SK-N-SH (cell line): ENCODE measurements around the gene EPHB2.

Experiments
- CTCF ChIP-seq: fragments of 200-600 bp; sonication (generic); IDR thresholded peaks from 2 replicates; pipeline ENCODE4 v1.6.1; 2017; ENCODE audit warnings: antibody characterized with exemption, mild to moderate bottlenecking, moderate library complexity
- EZH2phosphoT487 ChIP-seq: fragments of 200-600 bp; sonication (generic); IDR thresholded peaks from 2 replicates; pipeline ENCODE4 v1.6.1; 2017; ENCODE audit warnings: low read depth, mixed run types, mild to moderate bottlenecking, antibody characterized with exemption, moderate library complexity, borderline replicate concordance
- MEF2A ChIP-seq: IDR thresholded peaks from 2 replicates; pipeline ENCODE4 v1.4.0; 2012; ENCODE audit warnings: low read depth, borderline replicate concordance
- POLR2AphosphoS5 ChIP-seq: IDR thresholded peaks from 2 replicates; pipeline ENCODE4 v1.6.1; 2012; ENCODE audit warnings: low read depth, low read length
- USF1 ChIP-seq: IDR thresholded peaks from 2 replicates; pipeline ENCODE4 v1.4.0; 2012; ENCODE audit warnings: low read depth, borderline replicate concordance
- YY1 ChIP-seq: IDR thresholded peaks from 2 replicates; pipeline ENCODE4 v1.4.0; 2012; ENCODE audit warnings: low read depth, mild to moderate bottlenecking

DNA sequence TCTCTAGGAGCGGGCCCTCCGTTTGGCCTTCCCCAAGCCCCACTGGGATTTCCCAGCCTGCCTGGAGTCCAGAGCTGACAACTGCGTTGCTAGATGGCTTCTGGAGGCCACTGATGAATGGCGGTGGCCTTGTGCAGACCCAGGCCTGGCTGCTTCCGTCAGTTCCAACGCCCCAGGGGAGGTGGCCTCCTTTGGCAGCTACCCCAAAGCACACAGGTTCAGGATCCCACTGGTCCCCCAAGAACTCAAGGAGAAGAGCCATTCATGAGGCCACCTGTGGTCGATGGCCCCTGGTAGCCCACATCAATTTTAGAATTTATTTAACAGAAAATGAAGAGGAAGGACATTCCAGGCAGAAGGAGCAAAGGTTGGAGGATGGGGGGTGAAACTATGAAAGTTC lies 176.9 kb downstream of the EPHB2 start:
- TF ChIP-seq CTCF (no peak), MEF2A (no peak), POLR2AphosphoS5 (no peak), YY1 (no peak), USF1 (no peak), EZH2phosphoT487 (no peak)
